Smooth muscle cell (in vitro differentiated cells): ENCODE data around the gene NFIA. TPM values are rescaled to one million over a fixed set of nuclear protein-coding genes. Genes with fewer than 3 reads are reported as not detected.

Experiments used
- DNase-seq: peaks from one replicate; lab custom pipeline; 2025; ENCODE audit not compliant: unreplicated experiment; lab: John Stamatoyannopoulos, UW
- H2AFZ ChIP-seq: fragments of 200-600 bp; sonication (generic); 2 replicates; pipeline ENCODE4 v1.6.0; 2016; ENCODE audit warnings: antibody characterized with exemption, low read depth, mild to moderate bottlenecking
- H3F3A ChIP-seq: fragments of 200-600 bp; sonication (generic); 2 replicates; pipeline ENCODE4 v1.6.0; 2017; ENCODE audit warnings: antibody characterized with exemption, low read depth
- H3K27ac ChIP-seq: fragments of 200-600 bp; sonication (generic); 2 replicates; pipeline ENCODE4 v1.5.1; 2016; ENCODE audit warnings: low read depth, mild to moderate bottlenecking
- H3K27me3 ChIP-seq: fragments of 200-600 bp; sonication (generic); 2 replicates; pipeline ENCODE4 v1.6.1; 2016; ENCODE audit warnings: low read depth, mild to moderate bottlenecking
- H3K36me3 ChIP-seq: fragments of 200-600 bp; sonication (generic); 2 replicates; pipeline ENCODE4 v1.5.1; 2016; ENCODE audit warnings: low read depth
- H3K4me1 ChIP-seq: fragments of 200-600 bp; sonication (generic); 2 replicates; pipeline ENCODE4 v1.5.1; 2016; ENCODE audit warnings: low read depth
- H3K4me2 ChIP-seq: fragments of 200-600 bp; sonication (generic); 2 replicates; pipeline ENCODE4 v1.6.0; 2016; ENCODE audit warnings: mild to moderate bottlenecking
- H3K4me3 ChIP-seq: fragments of 200-600 bp; sonication (generic); 2 replicates; pipeline ENCODE4 v1.5.1; 2016; ENCODE audit warnings: mild to moderate bottlenecking
- H3K79me2 ChIP-seq: fragments of 200-600 bp; sonication (generic); 2 replicates; pipeline ENCODE4 v1.6.0; 2016; ENCODE audit warnings: low read depth, mild to moderate bottlenecking
- H3K9ac ChIP-seq: fragments of 200-600 bp; sonication (generic); 2 replicates; pipeline ENCODE4 v1.6.0; 2016; ENCODE audit warnings: low read depth
- H3K9me3 ChIP-seq: fragments of 200-600 bp; sonication (generic); replicated peaks from 2 replicates; pipeline ENCODE4 v1.5.1; 2016; ENCODE audit warnings: low read depth
- H4K20me1 ChIP-seq: fragments of 200-600 bp; sonication (generic); 2 replicates; pipeline ENCODE4 v1.6.0; 2016; ENCODE audit warnings: low read depth
- CTCF ChIP-seq: fragments of 200-600 bp; sonication (generic); IDR thresholded peaks from 2 replicates; pipeline ENCODE4 v1.5.1; 2017; ENCODE audit warnings: borderline replicate concordance, mild to moderate bottlenecking, antibody characterized with exemption; ENCODE audit not compliant: insufficient read depth, poor library complexity, severe bottlenecking
- WGBS: methylation state at CpG from one replicate; pipeline ENCODE4 v1.1.7; 2016; ENCODE audit warnings: low lambda C conversion rate; 5-methylcytosine and 5-hydroxymethylcytosine counted together
- polyA plus RNA-seq: library from polyadenylated mRNA; unstranded; fragments of >200 nt; fragmentation: Nextera tagmentation; extraction: Ambion mirVana; gene quantifications from 2 replicates; pipeline ENCODE4 v1.2.1, GENCODE V29; 2016
- total RNA-seq: library from RNA; depleted of rRNA; stranded (reverse); fragments of >200 nt; gene quantifications from 2 replicates; pipeline ENCODE4 v1.2.3, GENCODE V29; 2014

NFIA gene
- total and polyA plus RNA-seq, 2 experiments from 2014 or later = 5.0 to 6.2 TPM

GRCh38 chr1:61247881-61248752 lies 165.8 kb downstream of the NFIA start:
- WGBS = 73% methylated on average over 6 of the region's 6 CpGs
- Histone ChIP-seq H3K4me2 (no peak overlapping the region), H3K4me3 (no peak overlapping the region), H3K27me3 (no peaks in the 10 kb centered on the region), H2AFZ (no peak overlapping the region), H3K4me1 (peaks cover 17% of the 10 kb centered on the region), H4K20me1 (no peaks in the 10 kb centered on the region), H3K9me3 (no peaks in the 10 kb centered on the region), H3F3A (no peaks in the 10 kb centered on the region), H3K27ac (no peak overlapping the region), H3K79me2 (no peaks in the 10 kb centered on the region), H3K36me3 (no peaks in the 10 kb centered on the region), H3K9ac (no peak overlapping the region)
- TF ChIP-seq CTCF = no peak
- no peak for DNase-seq

GRCh38 chr1:61250933-61251332 lies 168.6 kb downstream of the NFIA start:
- Histone ChIP-seq H4K20me1 (no peaks in the 10 kb centered on the region), H3K36me3 (no peaks in the 10 kb centered on the region), H3K9ac (no peak overlapping the region), H3K4me3 (no peak overlapping the region), H3K27ac (no peak overlapping the region), H3F3A (no peaks in the 10 kb centered on the region), H3K27me3 (no peaks in the 10 kb centered on the region), H2AFZ (no peak overlapping the region), H3K4me1 (peaks cover 23% of the 10 kb centered on the region), H3K4me2 (no peak overlapping the region), H3K9me3 (no peaks in the 10 kb centered on the region), H3K79me2 (no peaks in the 10 kb centered on the region)
- TF ChIP-seq CTCF = no peak
- DNase-seq = no peak
- WGBS = 85% methylated on average over 5 of the region's 5 CpGs

- H3K27ac ChIP-seq = no peak overlapping the region
- WGBS = 98% methylated on average over 2 of the region's 2 CpGs
- H3K9ac ChIP-seq = no peak overlapping the region
- H3K4me3 ChIP-seq = no peak overlapping the region
- no peak for TF ChIP-seq CTCF
- H2AFZ ChIP-seq = no peak overlapping the region
- no peaks in the 10 kb centered on the region for H3F3A ChIP-seq
- no peak overlapping the region for H3K4me2 ChIP-seq
- no peaks in the 10 kb centered on the region for H3K9me3 ChIP-seq
- no peak for DNase-seq
- H3K36me3 ChIP-seq = no peaks in the 10 kb centered on the region
- H3K79me2 ChIP-seq = no peaks in the 10 kb centered on the region
- no peaks in the 10 kb centered on the region for H4K20me1 ChIP-seq
- peaks cover 16% of the 10 kb centered on the region for H3K4me1 ChIP-seq
- no peaks in the 10 kb centered on the region for H3K27me3 ChIP-seq
Measured at GRCh38 chr1:61253059-61253735, 170.8 kb downstream of the NFIA start.
